Panc1 (cell line): Measurements from ENCODE around the gene CALHM3.

ENCODE experiments used
- POLR2AphosphoS5 ChIP-seq: IDR thresholded peaks from 2 replicates; pipeline ENCODE4 v1.6.1; 2012; ENCODE audit warnings: mild to moderate bottlenecking, low read depth, low read length, moderate library complexity
- SIN3A ChIP-seq: IDR thresholded peaks from 2 replicates; pipeline ENCODE4 v1.6.1; 2012; ENCODE audit warnings: low read depth, mild to moderate bottlenecking, low read length, moderate library complexity, borderline replicate concordance; ENCODE audit not compliant: insufficient read depth
- TCF7L2 ChIP-seq: IDR thresholded peaks from 2 replicates; pipeline ENCODE4 v1.6.1; 2011; ENCODE audit warnings: mild to moderate bottlenecking, low read depth, low read length, inconsistent platforms
- TF ChIP-seq, protein P1 (sequence below): fragments of 450-650 bp; IDR thresholded peaks from 2 replicates; pipeline ENCODE4 v1.5.1; 2017; ENCODE audit warnings: mild to moderate bottlenecking
- TF ChIP-seq, protein P2 (sequence below), 2 experiments: IDR thresholded peaks; 2 replicates each; pipeline ENCODE4 v1.6.1; 2011 to 2012; ENCODE audit warnings: low read depth in 2 of 2, control low read depth in 1 of 2, low read length in 1 of 2, mild to moderate bottlenecking in 1 of 2, moderate library complexity in 1 of 2; ENCODE audit not compliant: insufficient read depth in 1 of 2

DNA sequence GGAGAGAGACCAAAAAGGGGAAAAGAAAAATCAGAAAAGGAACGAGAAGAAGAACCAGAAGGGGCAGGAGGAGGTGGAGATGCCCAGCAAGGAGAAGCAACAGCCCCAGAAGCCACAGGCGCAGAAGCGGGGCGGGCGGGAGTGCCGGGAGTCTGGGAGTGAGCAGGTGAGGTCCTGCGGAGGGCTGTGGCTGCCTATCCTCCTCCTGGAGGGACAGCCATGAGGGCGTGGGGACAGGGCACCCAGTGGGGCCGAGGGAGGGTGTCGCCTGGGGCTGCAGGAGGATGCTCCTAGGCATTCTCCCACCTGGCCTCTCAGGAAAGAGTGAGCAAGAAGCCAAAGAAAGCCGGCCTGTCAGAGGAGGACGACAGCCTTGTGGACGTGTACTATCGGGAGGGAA lies 38.6 kb downstream of the CALHM3 start:
- TF ChIP-seq, protein P1, sequence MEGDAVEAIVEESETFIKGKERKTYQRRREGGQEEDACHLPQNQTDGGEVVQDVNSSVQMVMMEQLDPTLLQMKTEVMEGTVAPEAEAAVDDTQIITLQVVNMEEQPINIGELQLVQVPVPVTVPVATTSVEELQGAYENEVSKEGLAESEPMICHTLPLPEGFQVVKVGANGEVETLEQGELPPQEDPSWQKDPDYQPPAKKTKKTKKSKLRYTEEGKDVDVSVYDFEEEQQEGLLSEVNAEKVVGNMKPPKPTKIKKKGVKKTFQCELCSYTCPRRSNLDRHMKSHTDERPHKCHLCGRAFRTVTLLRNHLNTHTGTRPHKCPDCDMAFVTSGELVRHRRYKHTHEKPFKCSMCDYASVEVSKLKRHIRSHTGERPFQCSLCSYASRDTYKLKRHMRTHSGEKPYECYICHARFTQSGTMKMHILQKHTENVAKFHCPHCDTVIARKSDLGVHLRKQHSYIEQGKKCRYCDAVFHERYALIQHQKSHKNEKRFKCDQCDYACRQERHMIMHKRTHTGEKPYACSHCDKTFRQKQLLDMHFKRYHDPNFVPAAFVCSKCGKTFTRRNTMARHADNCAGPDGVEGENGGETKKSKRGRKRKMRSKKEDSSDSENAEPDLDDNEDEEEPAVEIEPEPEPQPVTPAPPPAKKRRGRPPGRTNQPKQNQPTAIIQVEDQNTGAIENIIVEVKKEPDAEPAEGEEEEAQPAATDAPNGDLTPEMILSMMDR = no peak
- no peak for TF ChIP-seq POLR2AphosphoS5
- no peak for TF ChIP-seq TCF7L2
- no peak for TF ChIP-seq SIN3A
- TF ChIP-seq, protein P2, sequence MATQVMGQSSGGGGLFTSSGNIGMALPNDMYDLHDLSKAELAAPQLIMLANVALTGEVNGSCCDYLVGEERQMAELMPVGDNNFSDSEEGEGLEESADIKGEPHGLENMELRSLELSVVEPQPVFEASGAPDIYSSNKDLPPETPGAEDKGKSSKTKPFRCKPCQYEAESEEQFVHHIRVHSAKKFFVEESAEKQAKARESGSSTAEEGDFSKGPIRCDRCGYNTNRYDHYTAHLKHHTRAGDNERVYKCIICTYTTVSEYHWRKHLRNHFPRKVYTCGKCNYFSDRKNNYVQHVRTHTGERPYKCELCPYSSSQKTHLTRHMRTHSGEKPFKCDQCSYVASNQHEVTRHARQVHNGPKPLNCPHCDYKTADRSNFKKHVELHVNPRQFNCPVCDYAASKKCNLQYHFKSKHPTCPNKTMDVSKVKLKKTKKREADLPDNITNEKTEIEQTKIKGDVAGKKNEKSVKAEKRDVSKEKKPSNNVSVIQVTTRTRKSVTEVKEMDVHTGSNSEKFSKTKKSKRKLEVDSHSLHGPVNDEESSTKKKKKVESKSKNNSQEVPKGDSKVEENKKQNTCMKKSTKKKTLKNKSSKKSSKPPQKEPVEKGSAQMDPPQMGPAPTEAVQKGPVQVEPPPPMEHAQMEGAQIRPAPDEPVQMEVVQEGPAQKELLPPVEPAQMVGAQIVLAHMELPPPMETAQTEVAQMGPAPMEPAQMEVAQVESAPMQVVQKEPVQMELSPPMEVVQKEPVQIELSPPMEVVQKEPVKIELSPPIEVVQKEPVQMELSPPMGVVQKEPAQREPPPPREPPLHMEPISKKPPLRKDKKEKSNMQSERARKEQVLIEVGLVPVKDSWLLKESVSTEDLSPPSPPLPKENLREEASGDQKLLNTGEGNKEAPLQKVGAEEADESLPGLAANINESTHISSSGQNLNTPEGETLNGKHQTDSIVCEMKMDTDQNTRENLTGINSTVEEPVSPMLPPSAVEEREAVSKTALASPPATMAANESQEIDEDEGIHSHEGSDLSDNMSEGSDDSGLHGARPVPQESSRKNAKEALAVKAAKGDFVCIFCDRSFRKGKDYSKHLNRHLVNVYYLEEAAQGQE (IDR thresholded peaks at IDR 0.05; ENCODE audit: insufficient read depth in 1 of 2, low read depth in 2 of 2, low read length in 1 of 2) = no peak
